Measurements from ENCODE around the gene DNAJC5.

- peak in 4 of 6 experiments; percentile 14 to 55 (median 42) for TF ChIP-seq CTCF (IDR thresholded peaks at IDR 0.05)
- no peak for TF ChIP-seq POLR2A (IDR thresholded peaks at IDR 0.05)
These were observed 84.8 kb downstream of the DNAJC5 start, which contains the start of gene SAMD10 for GRCh38 chr20:63979557-63980316.
